Heart right ventricle (tissue), 16 donors: ENCODE results near the gene ZNF576. TPM values are rescaled to one million over a fixed set of nuclear protein-coding genes. Genes with fewer than 3 reads are reported as not detected.
"Not testable (repeated sequence)": the region's sequence is repeated elsewhere in the genome, so short reads cannot be mapped to it uniquely, and the experiment has no call there.

Experiments used
- ATAC-seq, 8 donors: fragments of 200-7000 bp; cut with Tn5 transposase; one replicate each; pipeline ENCODE4 v1.9.1; 2020; ENCODE audit warnings: mild to moderate bottlenecking in 8 of 8, moderate library complexity in 8 of 8, moderate number of reproducible peaks in 1 of 8
- DNase-seq, 2 donors: peaks; one replicate each; pipeline ENCODE4 v3.0.0-alpha.2; 2020
- H3K27ac ChIP-seq, 10 donors: fragments of 200-600 bp; sonication (generic) in 2 of 10; one replicate each; pipeline versions ENCODE4 v1.5.0 to v1.8.0; 2020 to 2022; ENCODE audit warnings: mild to moderate bottlenecking in 3 of 10
- H3K27me3 ChIP-seq, 7 donors: fragments of 200-600 bp; one replicate each; pipeline ENCODE4 v1.8.0; 2021 to 2022; ENCODE audit warnings: mild to moderate bottlenecking in 2 of 7
- H3K36me3 ChIP-seq, 9 donors: fragments of 200-600 bp; sonication (generic) in 1 of 9; one replicate each; pipeline versions ENCODE4 v1.5.0 to v1.8.0; 2020 to 2022; ENCODE audit warnings: mild to moderate bottlenecking in 2 of 9
- H3K4me1 ChIP-seq, 9 donors: fragments of 200-600 bp; sonication (generic) in 1 of 9; one replicate each; pipeline versions ENCODE4 v1.5.0 to v1.8.0; 2020 to 2022; ENCODE audit warnings: mild to moderate bottlenecking in 4 of 9
- H3K4me3 ChIP-seq, 10 donors: fragments of 200-600 bp; sonication (generic) in 2 of 10; one replicate each; pipeline versions ENCODE4 v1.5.0 to v1.8.0; 2020 to 2022; ENCODE audit warnings: mild to moderate bottlenecking in 7 of 10, moderate library complexity in 2 of 10
- H3K9me3 ChIP-seq, 11 donors: fragments of 200-600 bp in 10 of 11; sonication (generic) in 2 of 11; one replicate each; pipeline versions ENCODE4 v1.5.0 to v1.8.0; 2013 to 2022; ENCODE audit warnings: mild to moderate bottlenecking in 2 of 11, control low read depth in 1 of 11, moderate library complexity in 1 of 11
- CTCF ChIP-seq, 9 donors: fragments of 200-600 bp; sonication (generic) in 2 of 9; IDR thresholded peaks; one replicate each; pipeline versions ENCODE4 v1.5.0 to v1.8.0; 2021 to 2022; ENCODE audit warnings: antibody characterized with exemption in 9 of 9, mild to moderate bottlenecking in 5 of 9, moderate library complexity in 1 of 9
- WGBS, 2 donors: extraction: QIAGEN DNeasy Blood & Tissue Kit; methylation state at CpG; one replicate each; pipeline ENCODE4 v1.1.7; 2013; ENCODE audit warnings: inconsistent platforms in 1 of 2; 5-methylcytosine and 5-hydroxymethylcytosine counted together
- intact Hi-C, 10 donors: fragments of 100-400 bp; cut with DNase I; formaldehyde crosslinking; loops; one replicate each; pipeline versions ENCODE4 v1.11.1 to v1.14.2; 2022
- polyA plus RNA-seq, 2 donors: library from polyadenylated mRNA; stranded (reverse); fragments of 200-250 nt; gene quantifications; one replicate each; pipeline ENCODE4 v1.2.3, GENCODE V29; 2013
- total RNA-seq, 10 donors: library from RNA; stranded (reverse); fragmentation: NEBNext Ultra II Directional in 3 of 10; extraction: Animal tissue kit (Norgen Biotek cat#: 25700) in 3 of 10; gene quantifications; one replicate each; pipeline versions ENCODE4 v1.2.1 to v1.2.4, GENCODE V29; 2021 to 2023
- donor health status: Arrhythmogenic right ventricular cardiomyopathy.
- donor health status: ischemic (EF 13 %, LVEDD 7.1; RV severe dilation, severe dysfunction).
- donor health status: healthy with polysubstance abuse.
- donor health status: DM: no; HTN: yes; CAD: no.
- donor health status: DM: no; HTN: no; CAD: no.
- donor health status: ischemic (EF 25% LVEDD 6.9; RV normal size, moderate dysfunction).
- donor health status: ischemic (EF 25% LVEDD 5.7; RV mildly dilated, moderate dysfunction).
- donor health status: healthy.
- donor health status: DM: yes; HTN: yes; CAD: no.
- donor health status: Ischemic cardiomyopathy.
- donor health status: ischemic (EF 35%, LVEDD 5.7; RV mildly dilated, moderate dysfunction).
- donor health status: nonischemic (EF 11% LVEDD 7.7; RV severe dilation, severe dysfunction).
- donor health status: DM: yes; HTN: yes; CAD: no.
- donor health status: PGD.
- donor health status: ischemic (EF 29% LVEDD 5.4; RV normal size, mild dysfunction).
- donor health status: nonischemic (EF 23%, LVEDD 6.1; RV moderate dilation, normal function).

The ZNF576 gene
- total and polyA plus RNA-seq, 12 donors: 6.7 to 20.9 (median 12.7) TPM

GRCh38 chr19:43634068-43634467 is 37.7 kb downstream of the ZNF576 start:
- Histone ChIP-seq H3K9me3 (no peaks in the 10 kb centered on the region), H3K36me3 (no peaks in the 10 kb centered on the region), H3K4me1 (no peaks in the 10 kb centered on the region), H3K27ac (no peak overlapping the region), H3K27me3 (peaks cover 0 to 38% (median 0%) of the 10 kb centered on the region in 7 donors), H3K4me3 (no peak overlapping the region)
- DNase-seq: no peak
- ATAC-seq: no peak
- 85 to 86% methylated on average over 5 of the region's 5 CpGs for WGBS, 2 donors
- intact Hi-C loops: no loop called here
- TF ChIP-seq CTCF (IDR thresholded peaks at IDR 0.05): no peak

GRCh38 chr19:43634506-43634871 is 38.1 kb downstream of the ZNF576 start:
- 37 to 41% methylated on average over 5 of the region's 5 CpGs for WGBS, 2 donors
- H3K27me3 ChIP-seq: peaks cover 0 to 41% (median 0%) of the 10 kb centered on the region in 7 donors
- no peak for DNase-seq
- no peaks in the 10 kb centered on the region for H3K36me3 ChIP-seq
- intact Hi-C loops: no loop called here
- no peak overlapping the region for H3K4me3 ChIP-seq
- no peak for ATAC-seq
- no peaks in the 10 kb centered on the region for H3K9me3 ChIP-seq
- no peak overlapping the region for H3K27ac ChIP-seq
- H3K4me1 ChIP-seq: no peaks in the 10 kb centered on the region
- no peak for TF ChIP-seq CTCF (IDR thresholded peaks at IDR 0.05)

GRCh38 chr19:43634872-43635560 is 38.6 kb downstream of the ZNF576 start:
- TF ChIP-seq CTCF (IDR thresholded peaks at IDR 0.05): no peak
- Histone ChIP-seq H3K4me3 (no peak overlapping the region), H3K36me3 (no peaks in the 10 kb centered on the region), H3K4me1 (peaks cover 0 to 2% (median 2%) of the 10 kb centered on the region in 9 donors), H3K27ac (no peak overlapping the region), H3K27me3 (peaks cover 0 to 43% (median 1%) of the 10 kb centered on the region in 7 donors), H3K9me3 (no peaks in the 10 kb centered on the region)
- DNase-seq: no peak
- WGBS, 2 donors: 24 to 28% methylated on average over 17 of the region's 17 CpGs
- intact Hi-C loops: no loop called here
- ATAC-seq: peak in 1 of 8 donors; percentile 46

GRCh38 chr19:43635561-43635940 is 39.2 kb downstream of the ZNF576 start:
- H3K9me3 ChIP-seq, H3K4me3 ChIP-seq, ATAC-seq, H3K27ac ChIP-seq, intact Hi-C loops, DNase-seq, H3K4me1 ChIP-seq, H3K36me3 ChIP-seq: not testable (repeated sequence)
- peaks cover 0 to 48% (median 7%) of the 10 kb centered on the region in 7 donors for H3K27me3 ChIP-seq
- 47 to 54% methylated on average over 2 of the region's 2 CpGs for WGBS, 2 donors

GRCh38 chr19:43636121-43636683 is 39.8 kb downstream of the ZNF576 start:
- DNase-seq: no peak
- H3K36me3 ChIP-seq: no peaks in the 10 kb centered on the region
- ATAC-seq: peak in 2 of 8 donors; percentile 21
- WGBS, 2 donors: 81% methylated on average over 14 of the region's 14 CpGs
- no peak overlapping the region for H3K27ac ChIP-seq
- no peaks in the 10 kb centered on the region for H3K9me3 ChIP-seq
- H3K27me3 ChIP-seq: peaks cover 0 to 55% (median 13%) of the 10 kb centered on the region in 7 donors
- no peak for TF ChIP-seq CTCF (IDR thresholded peaks at IDR 0.05)
- intact Hi-C loops: no loop called here
- no peak overlapping the region for H3K4me3 ChIP-seq
- H3K4me1 ChIP-seq: peaks cover 0 to 9% (median 7%) of the 10 kb centered on the region in 9 donors
